COLO829 (cell line): Measurements from ENCODE around the gene TNFRSF11A.
A peak's percentile ranks its signal among the peaks of the same experiment; 100 is the strongest.

Source experiments
- DNase-seq: peaks from one replicate; pipeline ENCODE4 v3.0.0; 2012; ENCODE audit warnings: low spot score

The TNFRSF11A gene

GRCh38 chr18:62324917-62325805, at the start of gene TNFRSF11A:
TNFRSF11A (plus strand) TSS chr18:62325310; CDS start chr18:62325353, 43 bp downstream.
- DNase-seq = peak; percentile 34

GRCh38 chr18:62277045-62277444, 48.1 kb upstream of the TNFRSF11A start:
- DNase-seq = no peak

GRCh38 chr18:62279561-62279960, 45.5 kb upstream of the TNFRSF11A start:
- no peak for DNase-seq

- DNase-seq = no peak
Measured at GRCh38 chr18:62280058-62280457, 45.1 kb upstream of the TNFRSF11A start.

GRCh38 chr18:62280786-62281185, 44.3 kb upstream of the TNFRSF11A start:
- DNase-seq = no peak

GRCh38 chr18:62281684-62282083, 43.4 kb upstream of the TNFRSF11A start:
- DNase-seq = peak; percentile 11

GRCh38 chr18:62282188-62282629, 42.9 kb upstream of the TNFRSF11A start:
- no peak for DNase-seq

- no peak for DNase-seq
Measured at GRCh38 chr18:62284637-62285036, 40.5 kb upstream of the TNFRSF11A start.

GRCh38 chr18:62285281-62285680, 39.8 kb upstream of the TNFRSF11A start:
- no peak for DNase-seq

GRCh38 chr18:62287781-62288664, 37.1 kb upstream of the TNFRSF11A start:
- DNase-seq = no peak

GRCh38 chr18:62288665-62289008, 36.5 kb upstream of the TNFRSF11A start:
- DNase-seq = no peak

GRCh38 chr18:62289047-62289446, 36.1 kb upstream of the TNFRSF11A start:
- DNase-seq = no peak

- no peak for DNase-seq
Measured at GRCh38 chr18:62294073-62294472, 31.0 kb upstream of the TNFRSF11A start.

- no peak for DNase-seq
Measured at GRCh38 chr18:62300359-62300963, 24.6 kb upstream of the TNFRSF11A start.

GRCh38 chr18:62301322-62301721, 23.8 kb upstream of the TNFRSF11A start:
- no peak for DNase-seq

- DNase-seq = no peak
Measured at GRCh38 chr18:62312851-62313250, 12.3 kb upstream of the TNFRSF11A start.

- DNase-seq = no peak
Measured at GRCh38 chr18:62318228-62319180, 6.6 kb upstream of the TNFRSF11A start.

GRCh38 chr18:62321201-62321600, 3.9 kb upstream of the TNFRSF11A start:
- DNase-seq = no peak

- DNase-seq = no peak
Measured at GRCh38 chr18:62323483-62324180, 1.5 kb upstream of the TNFRSF11A start.

- DNase-seq = no peak
Measured at GRCh38 chr18:62324181-62324828, 805 bp upstream of the TNFRSF11A start.
